ENCODE results near the gene HMGCR.

Gene HMGCR

DNA sequence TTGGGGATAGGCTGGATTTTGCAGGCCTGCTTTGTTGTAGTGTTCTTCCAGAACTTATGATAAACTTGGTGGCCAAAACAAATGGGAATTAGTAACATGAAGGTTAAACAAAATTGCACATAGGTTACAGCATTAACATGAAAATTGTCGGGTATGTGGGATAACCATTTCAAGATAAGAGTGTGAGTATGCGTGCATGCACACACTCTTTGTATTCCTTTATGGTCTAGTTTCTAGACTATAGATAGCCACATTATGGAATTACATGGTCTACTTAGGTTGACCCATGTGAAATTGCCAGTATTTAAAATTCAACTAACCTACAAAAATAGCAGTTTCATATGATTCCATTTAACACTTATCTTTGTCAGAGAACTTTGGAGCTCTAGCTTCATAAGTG is 1.4 kb downstream of the HMGCR start:
- Histone ChIP-seq H3K79me2 (ENCODE audit: low read length) (peaks cover 59% of the 10 kb centered on the region), H3K4me2 (ENCODE audit: low read depth, low read length) (peak overlapping the region; percentile 88), H3K4me3 (ENCODE audit: low read length) (peak overlapping the region; percentile 98), H3F3A (ENCODE audit: insufficient read depth, low read length) (no peaks in the 10 kb centered on the region), H3K27ac (ENCODE audit: low read length) (no peak overlapping the region), H3K9me3 (replicated peaks; ENCODE audit: insufficient read depth, low read length) (no peaks in the 10 kb centered on the region), H4K20me1 (ENCODE audit: insufficient read depth, low read length) (peaks cover 5% of the 10 kb centered on the region; the same call in 1 of the 2 replicates), H3K4me1 (ENCODE audit: low read length) (peaks cover 9% of the 10 kb centered on the region), H2AFZ (ENCODE audit: low read length) (no peak overlapping the region), H3K36me3 (replicated peaks; ENCODE audit: insufficient read depth, low read length) (0 out of 2 replicates have a peak, but pooled peaks cover 5% of the 10 kb centered on the region), H3K27me3 (replicated peaks; ENCODE audit: insufficient read depth, low read length) (no peaks in the 10 kb centered on the region), H3K9me2 (replicated peaks; ENCODE audit: insufficient read depth, low read length) (no peaks in the 10 kb centered on the region), H3K9ac (ENCODE audit: low read length) (peak overlapping the region; percentile 93; the same call in 1 of the 2 replicates)
- no peak for TF ChIP-seq EZH2 (optimal IDR thresholded peaks at IDR 0.05; ENCODE audit: low read depth, low read length)
- TF ChIP-seq, protein P1, sequence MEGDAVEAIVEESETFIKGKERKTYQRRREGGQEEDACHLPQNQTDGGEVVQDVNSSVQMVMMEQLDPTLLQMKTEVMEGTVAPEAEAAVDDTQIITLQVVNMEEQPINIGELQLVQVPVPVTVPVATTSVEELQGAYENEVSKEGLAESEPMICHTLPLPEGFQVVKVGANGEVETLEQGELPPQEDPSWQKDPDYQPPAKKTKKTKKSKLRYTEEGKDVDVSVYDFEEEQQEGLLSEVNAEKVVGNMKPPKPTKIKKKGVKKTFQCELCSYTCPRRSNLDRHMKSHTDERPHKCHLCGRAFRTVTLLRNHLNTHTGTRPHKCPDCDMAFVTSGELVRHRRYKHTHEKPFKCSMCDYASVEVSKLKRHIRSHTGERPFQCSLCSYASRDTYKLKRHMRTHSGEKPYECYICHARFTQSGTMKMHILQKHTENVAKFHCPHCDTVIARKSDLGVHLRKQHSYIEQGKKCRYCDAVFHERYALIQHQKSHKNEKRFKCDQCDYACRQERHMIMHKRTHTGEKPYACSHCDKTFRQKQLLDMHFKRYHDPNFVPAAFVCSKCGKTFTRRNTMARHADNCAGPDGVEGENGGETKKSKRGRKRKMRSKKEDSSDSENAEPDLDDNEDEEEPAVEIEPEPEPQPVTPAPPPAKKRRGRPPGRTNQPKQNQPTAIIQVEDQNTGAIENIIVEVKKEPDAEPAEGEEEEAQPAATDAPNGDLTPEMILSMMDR (IDR thresholded peaks at IDR 0.05; ENCODE audit: low read length): no peak
- TF ChIP-seq EZH2phosphoT487 (IDR thresholded peaks at IDR 0.05; ENCODE audit: low read length): no peak
- DNase-seq: no peak

- Histone ChIP-seq H3K4me3 (ENCODE audit: low read length) (no peak overlapping the region), H3K9me2 (replicated peaks; ENCODE audit: insufficient read depth, low read length) (no peaks in the 10 kb centered on the region), H4K20me1 (ENCODE audit: insufficient read depth, low read length) (peaks cover 5% of the 10 kb centered on the region; the same call in 1 of the 2 replicates), H3K27ac (ENCODE audit: low read length) (no peak overlapping the region), H3K79me2 (ENCODE audit: low read length) (peaks cover 64% of the 10 kb centered on the region), H2AFZ (ENCODE audit: low read length) (no peak overlapping the region), H3K36me3 (replicated peaks; ENCODE audit: insufficient read depth, low read length) (peaks cover 5% of the 10 kb centered on the region; the same call in 1 of the 2 replicates), H3F3A (ENCODE audit: insufficient read depth, low read length) (no peaks in the 10 kb centered on the region), H3K4me1 (ENCODE audit: low read length) (peaks cover 9% of the 10 kb centered on the region), H3K27me3 (replicated peaks; ENCODE audit: insufficient read depth, low read length) (no peaks in the 10 kb centered on the region), H3K4me2 (ENCODE audit: low read depth, low read length) (no peak overlapping the region), H3K9me3 (replicated peaks; ENCODE audit: insufficient read depth, low read length) (no peaks in the 10 kb centered on the region), H3K9ac (ENCODE audit: low read length) (no peak overlapping the region)
- TF ChIP-seq EZH2phosphoT487 (IDR thresholded peaks at IDR 0.05; ENCODE audit: low read length) (no peak), EZH2 (optimal IDR thresholded peaks at IDR 0.05; ENCODE audit: low read depth, low read length) (no peak)
- TF ChIP-seq, protein P1 (IDR thresholded peaks at IDR 0.05; ENCODE audit: low read length): no peak
- no peak for DNase-seq
Measured at GRCh38 chr5:75340714-75341478, 3.9 kb downstream of the HMGCR start.

DNA sequence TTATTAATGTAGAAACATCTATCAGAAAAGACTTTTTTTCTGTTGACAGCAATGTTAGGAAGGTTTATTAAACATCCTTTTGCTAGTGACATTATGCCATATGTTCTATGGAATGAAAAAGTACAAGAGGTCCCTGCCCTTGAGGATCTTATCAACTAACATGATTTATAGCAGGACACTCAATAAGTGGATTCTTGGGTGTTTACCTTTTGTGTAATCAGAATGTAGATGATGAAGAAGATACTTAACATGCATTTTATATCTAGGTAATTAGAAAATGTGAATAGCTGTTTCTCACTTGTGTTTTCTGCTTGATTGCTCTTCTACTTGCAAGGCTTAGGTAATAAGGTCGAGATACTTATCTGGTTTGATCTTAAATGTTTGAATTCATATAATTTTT is 4.9 kb downstream of the HMGCR start:
- Histone ChIP-seq H4K20me1 (ENCODE audit: insufficient read depth, low read length) (peaks cover 5% of the 10 kb centered on the region; the same call in 1 of the 2 replicates), H3K36me3 (replicated peaks; ENCODE audit: insufficient read depth, low read length) (peaks cover 5% of the 10 kb centered on the region; the same call in 1 of the 2 replicates)
- TF ChIP-seq, protein P1 (IDR thresholded peaks at IDR 0.05; ENCODE audit: low read length): no peak
- TF ChIP-seq EZH2 (optimal IDR thresholded peaks at IDR 0.05; ENCODE audit: low read depth, low read length) (no peak), EZH2phosphoT487 (IDR thresholded peaks at IDR 0.05; ENCODE audit: low read length) (no peak)

More for the DNA sequence above, 4.9 kb downstream of the HMGCR start:
- Histone ChIP-seq H3K9me2 (replicated peaks; ENCODE audit: insufficient read depth, low read length) (no peaks in the 10 kb centered on the region), H2AFZ (ENCODE audit: low read length) (no peak overlapping the region), H3K9me3 (replicated peaks; ENCODE audit: insufficient read depth, low read length) (no peaks in the 10 kb centered on the region), H3F3A (ENCODE audit: insufficient read depth, low read length) (no peaks in the 10 kb centered on the region), H3K27ac (ENCODE audit: low read length) (no peak overlapping the region), H3K4me3 (ENCODE audit: low read length) (no peak overlapping the region), H3K79me2 (ENCODE audit: low read length) (peaks cover 64% of the 10 kb centered on the region), H3K9ac (ENCODE audit: low read length) (no peak overlapping the region), H3K4me1 (ENCODE audit: low read length) (peaks cover 9% of the 10 kb centered on the region), H3K27me3 (replicated peaks; ENCODE audit: insufficient read depth, low read length) (no peaks in the 10 kb centered on the region), H3K4me2 (ENCODE audit: low read depth, low read length) (no peak overlapping the region)
- DNase-seq: no peak
